B cell (primary cell): ENCODE results near the gene EXOC6B. TPM values are rescaled to one million over a fixed set of nuclear protein-coding genes. Genes with fewer than 3 reads are reported as not detected.

ENCODE experiments used
- ATAC-seq: fragments of 200-7000 bp; cut with Tn5 transposase; one replicate; pipeline ENCODE4 v1.10.0; 2021; ENCODE audit warnings: low read depth, mild to moderate bottlenecking, moderate number of reproducible peaks, moderate library complexity
- CTCF ChIA-PET: fragments of 350-600 bp; sonication (Branson Sonifier 250); formaldehyde crosslinking; loops from one replicate; lab custom pipeline; 2021; ENCODE audit warnings: antibody characterized with exemption, inconsistent platforms; lab: Charles Lee
- POLR2A ChIA-PET: fragments of 350-600 bp; sonication (Branson Sonifier 250); formaldehyde crosslinking; loops from one replicate; lab custom pipeline; 2021; ENCODE audit warnings: antibody characterized with exemption; lab: Charles Lee
- DNase-seq: peaks from one replicate; pipeline ENCODE4 v3.0.0; 2013
- H2AFZ ChIP-seq: 2 replicates; pipeline ENCODE4 v1.6.1; 2012; ENCODE audit warnings: mild to moderate bottlenecking, low read depth, low read length; ENCODE audit not compliant: insufficient read depth, poor library complexity, severe bottlenecking
- H3K27ac ChIP-seq, 2 donors: 1 replicate in 1 of 2; 2 replicates in 1 of 2; pipeline ENCODE4 v1.5.1; 2012 to 2013; ENCODE audit warnings: low read length in 2 of 2, mild to moderate bottlenecking in 2 of 2, moderate library complexity in 1 of 2
- H3K27me3 ChIP-seq, 4 experiments: fragments of 200-600 bp in 1 of 4; sonication (generic) in 1 of 4; replicated peaks in 1 of 4; 1 replicate in 2 of 4; 2 replicates in 2 of 4; pipeline versions ENCODE4 v1.6.1 to v1.7.0; 2013 to 2016; ENCODE audit warnings: low read length in 3 of 4, mild to moderate bottlenecking in 2 of 4, mixed read lengths in 1 of 4, moderate library complexity in 1 of 4; ENCODE audit not compliant: insufficient read depth in 4 of 4, control insufficient read depth in 3 of 4; ENCODE audit errors: control extremely low read depth in 1 of 4
- H3K36me3 ChIP-seq, 2 experiments: replicated peaks in 1 of 2; 1 replicate in 1 of 2; 2 replicates in 1 of 2; pipeline versions ENCODE4 v1.6.1 to v1.7.1; 2013; ENCODE audit warnings: low read length in 1 of 2; ENCODE audit not compliant: insufficient read depth in 2 of 2, control insufficient read depth in 1 of 2; ENCODE audit errors: control extremely low read depth in 1 of 2, extremely low read depth in 1 of 2
- H3K4me1 ChIP-seq, 2 donors: fragments of 200-600 bp in 1 of 2; sonication (generic) in 1 of 2; 1 replicate in 1 of 2; 2 replicates in 1 of 2; pipeline versions ENCODE4 v1.5.1 to v1.6.1; 2013 to 2017; ENCODE audit warnings: low read length in 2 of 2; ENCODE audit not compliant: control insufficient read depth in 2 of 2, insufficient read depth in 2 of 2
- H3K4me2 ChIP-seq: replicated peaks from 2 replicates; pipeline ENCODE3; 2012; ENCODE audit warnings: mild to moderate bottlenecking, low read depth, low read length; ENCODE audit not compliant: poor library complexity, severe bottlenecking
- H3K4me3 ChIP-seq, 5 experiments: fragments of 200-600 bp in 1 of 5; sonication (generic) in 1 of 5; 1 replicate in 3 of 5; 2 replicates in 2 of 5; pipeline versions ENCODE4 v1.5.1 to v1.7.0; 2011 to 2016; ENCODE audit warnings: low read length in 4 of 5, mild to moderate bottlenecking in 4 of 5, low read depth in 2 of 5, control low read depth in 1 of 5, moderate library complexity in 1 of 5; ENCODE audit not compliant: insufficient read depth in 1 of 5; ENCODE audit errors: control extremely low read depth in 1 of 5, extremely low read depth in 1 of 5
- H3K79me2 ChIP-seq: fragments of 200-600 bp; sonication (generic); one replicate; pipeline ENCODE4 v1.6.0; 2016; ENCODE audit warnings: low read length; ENCODE audit not compliant: control insufficient read depth, insufficient read depth
- H3K9ac ChIP-seq: fragments of 200-600 bp; sonication (generic); 2 replicates; pipeline ENCODE4 v1.6.1; 2017; ENCODE audit warnings: mild to moderate bottlenecking, low read length, moderate library complexity
- H3K9me3 ChIP-seq, 3 donors: one replicate each; pipeline versions ENCODE4 v1.6.1 to v1.7.1; 2013; ENCODE audit warnings: low read length in 2 of 3; ENCODE audit not compliant: control insufficient read depth in 2 of 3, insufficient read depth in 1 of 3; ENCODE audit errors: control extremely low read depth in 1 of 3
- H4K20me1 ChIP-seq: 2 replicates; pipeline ENCODE4 v1.6.0; 2012; ENCODE audit warnings: mild to moderate bottlenecking, low read length; ENCODE audit not compliant: insufficient read depth, control insufficient read depth, poor library complexity, severe bottlenecking
- H3K27ac Mint-ChIP-seq: one replicate; pipeline ENCODE4 v1.8.0; 2021; ENCODE audit warnings: mixed read lengths
- H3K27me3 Mint-ChIP-seq: one replicate; pipeline ENCODE4 v1.8.0; 2021; ENCODE audit warnings: mixed read lengths
- H3K4me1 Mint-ChIP-seq: one replicate; pipeline ENCODE4 v1.8.0; 2021; ENCODE audit warnings: mixed read lengths
- H3K4me3 Mint-ChIP-seq: one replicate; pipeline ENCODE4 v1.8.0; 2021; ENCODE audit warnings: mixed read lengths
- H3K9me3 Mint-ChIP-seq: one replicate; pipeline ENCODE4 v1.8.0; 2022; ENCODE audit warnings: mixed read lengths; ENCODE audit not compliant: insufficient read depth
- CTCF ChIP-seq: fragments of 200-600 bp; IDR thresholded peaks from one replicate; pipeline ENCODE4 v1.8.0; 2022; ENCODE audit warnings: antibody characterized with exemption, mild to moderate bottlenecking
- EZH2 ChIP-seq: IDR thresholded peaks from 2 replicates; pipeline ENCODE4 v1.6.1; 2012; ENCODE audit warnings: borderline replicate concordance, low read depth, mild to moderate bottlenecking, moderate library complexity, low read length; ENCODE audit not compliant: insufficient read depth, poor library complexity, severe bottlenecking
- WGBS: methylation state at CpG from one replicate; pipeline ENCODE4 v1.1.5; 2013; ENCODE audit warnings: missing lambda C conversion rate; ENCODE audit not compliant: insufficient coverage; 5-methylcytosine and 5-hydroxymethylcytosine counted together
- intact Hi-C: fragments of 100-400 bp; cut with micrococcal nuclease; formaldehyde crosslinking; loops from one replicate; pipeline ENCODE4 v1.10.0; 2022
- polyA plus RNA-seq: library from polyadenylated mRNA; depleted of rRNA; stranded (reverse); fragments of >200 nt; gene quantifications from 2 replicates; pipeline ENCODE4 v1.2.3, GENCODE V29; 2012
- total RNA-seq, 2 donors: library from RNA; stranded (reverse); fragments of 120-200 nt in 1 of 2; gene quantifications; 1 replicate in 1 of 2; 2 replicates in 1 of 2; pipeline versions ENCODE4 v1.2.3 to v1.2.4, GENCODE V29; 2013 to 2022

The EXOC6B gene
- total and polyA plus RNA-seq, 2 donors (not counting 1 experiment from before 2014, with no cell fraction given): 4.8 to 22.6 TPM

GRCh38 chr2:72395096-72395495 is 430.7 kb downstream of the EXOC6B start:
- Histone ChIP-seq H3K4me3 (no peak overlapping the region), H3K79me2 (no peaks in the 10 kb centered on the region), H3K4me2 (no peak overlapping the region), H3K36me3 (no peaks in the 10 kb centered on the region), H3K9me3 (peaks cover 1 to 13% (median 11%) of the 10 kb centered on the region in 3 donors), H3K4me1 (no peaks in the 10 kb centered on the region), H3K27ac (no peak overlapping the region), H3K27me3 (no peaks in the 10 kb centered on the region), H3K9ac (no peak overlapping the region), H2AFZ (no peak overlapping the region), H4K20me1 (no peaks in the 10 kb centered on the region)
- Mint-ChIP-seq H3K9me3 (peaks cover 9% of the 10 kb centered on the region), H3K4me1 (no peaks in the 10 kb centered on the region), H3K27me3 (no peaks in the 10 kb centered on the region), H3K4me3 (no peak overlapping the region), H3K27ac (no peak overlapping the region)
- no peak for ATAC-seq
- 100% methylated on average over 1 of the region's 1 CpG for WGBS
- intact Hi-C loops: no loop called here
- ChIA-PET CTCF (no interaction called here), POLR2A (no interaction called here)
- no peak for DNase-seq
- no peak for TF ChIP-seq EZH2
- no peak for TF ChIP-seq CTCF

DNA sequence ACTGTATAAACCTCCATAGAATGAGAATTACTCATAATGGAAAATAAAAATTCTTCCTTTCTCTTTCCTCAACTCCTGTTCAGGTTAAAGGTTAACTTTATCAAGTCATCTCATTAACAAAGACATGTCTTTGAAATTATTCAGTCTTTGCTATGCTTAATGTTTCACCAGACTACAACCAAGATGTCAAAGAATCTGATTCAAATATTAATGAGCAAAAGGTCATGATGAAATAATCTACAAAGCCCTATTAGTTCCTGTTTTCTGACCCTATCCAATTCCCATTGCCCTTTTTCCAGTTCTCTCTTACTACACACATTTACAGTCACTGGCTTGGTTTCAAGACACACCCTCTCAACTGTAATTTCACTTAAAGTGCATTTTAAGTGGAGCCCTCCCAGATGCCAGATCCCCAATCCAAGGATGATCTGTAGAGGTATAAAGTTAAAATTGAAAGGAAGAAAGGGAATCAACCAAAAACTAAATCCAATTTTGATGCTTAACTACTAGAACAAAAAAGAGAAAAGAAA is 431.2 kb downstream of the EXOC6B start:
- ChIA-PET CTCF (no interaction called here), POLR2A (no interaction called here)
- intact Hi-C loops: no loop called here
- Histone ChIP-seq H3K27ac (no peak overlapping the region), H3K4me1 (no peaks in the 10 kb centered on the region), H4K20me1 (no peaks in the 10 kb centered on the region), H3K27me3 (no peaks in the 10 kb centered on the region), H3K4me2 (no peak overlapping the region), H3K36me3 (no peaks in the 10 kb centered on the region), H3K79me2 (no peaks in the 10 kb centered on the region), H3K9ac (no peak overlapping the region), H3K9me3 (peaks cover 0 to 13% (median 10%) of the 10 kb centered on the region in 3 donors), H2AFZ (no peak overlapping the region), H3K4me3 (no peak overlapping the region)
- no peak for ATAC-seq
- Mint-ChIP-seq H3K4me3 (no peak overlapping the region), H3K27ac (no peak overlapping the region), H3K4me1 (no peaks in the 10 kb centered on the region), H3K9me3 (peaks cover 4% of the 10 kb centered on the region), H3K27me3 (no peaks in the 10 kb centered on the region)
- TF ChIP-seq EZH2 (no peak), CTCF (no peak)
- no peak for DNase-seq
